IPS DF 6.9 (cell line): Measurements from ENCODE around the gene DEPDC1B.

Experiments used
- DNase-seq: peaks from one replicate; pipeline ENCODE4 v3.0.0-alpha.2; 2013; ENCODE audit warnings: low read depth, low spot score
- H3K27ac ChIP-seq: one replicate; pipeline ENCODE4 v1.5.1; 2013; ENCODE audit warnings: low read length, control low read depth
- H3K27me3 ChIP-seq: 2 replicates; pipeline ENCODE4 v1.6.1; 2013; ENCODE audit warnings: mild to moderate bottlenecking, low read length; ENCODE audit not compliant: control insufficient read depth, insufficient read depth
- H3K36me3 ChIP-seq: 2 replicates; pipeline ENCODE4 v1.6.1; 2013; ENCODE audit warnings: low read length; ENCODE audit not compliant: control insufficient read depth, insufficient read depth
- H3K4me1 ChIP-seq: 2 replicates; pipeline ENCODE4 v1.6.1; 2013; ENCODE audit warnings: low read length; ENCODE audit not compliant: control insufficient read depth, insufficient read depth
- H3K4me3 ChIP-seq: 2 replicates; pipeline ENCODE4 v1.5.1; 2013; ENCODE audit warnings: mild to moderate bottlenecking, low read length
- H3K9me3 ChIP-seq: 2 replicates; pipeline ENCODE4 v1.6.1; 2013; ENCODE audit warnings: low read length, inconsistent platforms; ENCODE audit not compliant: control insufficient read depth, insufficient read depth
- WGBS: extraction: QIAGEN DNeasy Blood & Tissue Kit; methylation state at CpG from one replicate; pipeline ENCODE4 v1.1.7; 2013; ENCODE audit warnings: mixed read lengths, missing lambda C conversion rate; ENCODE audit not compliant: insufficient read length, insufficient coverage; 5-methylcytosine and 5-hydroxymethylcytosine counted together

Gene DEPDC1B

DNA sequence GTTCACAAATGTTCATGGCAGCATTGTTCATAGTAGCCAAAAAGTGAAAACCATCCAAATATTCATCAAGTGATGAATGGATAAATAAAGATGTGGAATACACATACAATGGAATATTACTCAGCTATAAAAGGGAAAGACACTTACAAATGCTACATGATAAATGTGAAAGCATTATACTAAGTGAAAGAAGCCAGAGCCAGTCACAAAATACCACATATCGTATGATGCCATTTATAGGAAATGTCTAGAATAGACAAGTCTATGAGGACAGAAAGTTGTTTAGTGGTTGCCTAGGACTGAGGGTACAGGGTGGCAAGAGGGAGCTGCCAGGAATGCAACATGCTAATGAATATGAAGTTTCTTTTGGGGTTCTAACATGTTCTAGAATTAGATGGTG, 148.7 kb downstream of the DEPDC1B start:
- WGBS, result no CpG with 5 or more reads among the region's 1 CpG
- DNase-seq, result no peak
- H3K36me3 ChIP-seq, result no peaks in the 10 kb centered on the region
- no peaks in the 10 kb centered on the region for H3K27me3 ChIP-seq
- no peak overlapping the region for H3K27ac ChIP-seq
- H3K4me3 ChIP-seq, result no peak overlapping the region
- H3K4me1 ChIP-seq, result no peaks in the 10 kb centered on the region
- no peaks in the 10 kb centered on the region for H3K9me3 ChIP-seq

DNA sequence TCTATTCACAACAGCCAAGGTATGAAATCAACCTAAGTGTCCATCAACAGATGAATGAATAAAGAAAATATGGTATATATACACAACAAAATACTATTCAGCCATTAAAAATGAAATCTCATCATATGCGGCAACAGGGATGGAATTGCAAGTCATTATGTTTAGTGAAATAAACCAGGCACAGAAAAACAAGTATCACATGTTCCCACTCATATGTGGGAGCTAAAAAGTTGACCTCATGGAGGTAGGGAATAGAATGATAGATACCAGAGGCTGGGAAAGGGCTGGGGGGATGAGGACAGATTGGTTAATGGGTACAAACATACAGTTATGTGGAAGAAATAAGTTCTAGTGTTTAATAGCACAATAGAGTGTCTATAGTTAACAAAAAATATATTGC, 149.7 kb downstream of the DEPDC1B start:
- Histone ChIP-seq H3K27me3 (no peaks in the 10 kb centered on the region), H3K9me3 (no peaks in the 10 kb centered on the region), H3K4me3 (no peak overlapping the region), H3K27ac (no peak overlapping the region), H3K4me1 (no peaks in the 10 kb centered on the region), H3K36me3 (no peaks in the 10 kb centered on the region)
- WGBS, result no CpG with 5 or more reads among the region's 1 CpG
- no peak for DNase-seq

DNA sequence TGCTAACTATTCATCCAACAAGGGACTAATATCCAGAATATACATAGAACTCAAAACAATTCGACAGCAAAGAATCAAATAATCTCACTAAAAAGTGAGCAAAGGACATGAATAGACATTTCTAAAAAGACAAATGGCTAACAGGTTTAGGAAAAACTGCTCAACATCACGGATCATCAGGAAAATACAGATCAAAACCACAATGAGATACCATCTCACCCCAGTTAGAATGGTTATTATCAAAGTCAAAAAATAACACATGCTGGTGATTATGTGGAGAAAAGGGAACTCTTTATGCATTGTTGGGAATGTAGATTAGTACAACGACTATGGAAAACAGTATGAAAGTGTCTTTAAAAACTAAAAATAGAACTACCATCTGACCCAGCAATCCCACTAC, 150.1 kb downstream of the DEPDC1B start:
- WGBS, result no CpG with 5 or more reads among the region's 3 CpGs
- no peaks in the 10 kb centered on the region for H3K9me3 ChIP-seq
- H3K4me3 ChIP-seq, result no peak overlapping the region
- H3K27ac ChIP-seq, result no peak overlapping the region
- no peaks in the 10 kb centered on the region for H3K36me3 ChIP-seq
- no peak for DNase-seq
- H3K27me3 ChIP-seq, result no peaks in the 10 kb centered on the region
- H3K4me1 ChIP-seq, result no peaks in the 10 kb centered on the region
